Measurements from ENCODE around the gene ARHGAP15. TPM values are rescaled to one million over a fixed set of nuclear protein-coding genes. Genes with fewer than 3 reads are reported as not detected.

Gene ARHGAP15
- total and polyA plus RNA-seq, 3 donors from 2014 or later, result 2.2 to 15.0 (median 7.7) TPM

- intact Hi-C loops (cut with DNase I; ENCODE audit: low total_unique reads), result no loop called here
- no peak for DNase-seq
- no peaks in the 10 kb centered on the region for H3K9me3 ChIP-seq
- H3K4me1 ChIP-seq, result no peaks in the 10 kb centered on the region
- WGBS, 2 donors, result 93 to 98% methylated on average over 3 of the region's 3 CpGs
- no peaks in the 10 kb centered on the region for H3K36me3 ChIP-seq (ENCODE audit: low read depth, missing control alignments)
- no peaks in the 10 kb centered on the region for H3K27me3 ChIP-seq
- no peak for TF ChIP-seq POLR2A (IDR thresholded peaks at IDR 0.05)
- TF ChIP-seq CTCF (IDR thresholded peaks at IDR 0.05), result no peak
- H3K27ac ChIP-seq, result no peak overlapping the region
- no peak overlapping the region for H3K4me3 ChIP-seq
Measured at GRCh38 chr2:143704451-143705106, 575.4 kb downstream of the ARHGAP15 start.

- H3K27ac ChIP-seq, result no peak overlapping the region
Measured at GRCh38 chr2:143705108-143705707, 576.0 kb downstream of the ARHGAP15 start.

GRCh38 chr2:143706354-143706753 is 577.1 kb downstream of the ARHGAP15 start:
- Histone ChIP-seq H3K27me3 (no peaks in the 10 kb centered on the region), H3K27ac (no peak overlapping the region), H3K36me3 (ENCODE audit: low read depth, missing control alignments) (no peaks in the 10 kb centered on the region), H3K4me3 (no peak overlapping the region), H3K4me1 (no peaks in the 10 kb centered on the region), H3K9me3 (no peaks in the 10 kb centered on the region)
- intact Hi-C loops (cut with DNase I; ENCODE audit: low total_unique reads), result no loop called here
- no peak for DNase-seq
- 96 to 98% methylated on average over 3 of the region's 3 CpGs for WGBS, 2 donors
- no peak for TF ChIP-seq POLR2A (IDR thresholded peaks at IDR 0.05)
- TF ChIP-seq CTCF (IDR thresholded peaks at IDR 0.05), result no peak

More at GRCh38 chr2:143705108-143705707, 576.0 kb downstream of the ARHGAP15 start:
- intact Hi-C loops (cut with DNase I; ENCODE audit: low total_unique reads), result no loop called here
- no peaks in the 10 kb centered on the region for H3K9me3 ChIP-seq
- TF ChIP-seq CTCF (IDR thresholded peaks at IDR 0.05), result no peak
- no peak for TF ChIP-seq POLR2A (IDR thresholded peaks at IDR 0.05)
- DNase-seq, result no peak
- H3K36me3 ChIP-seq (ENCODE audit: low read depth, missing control alignments), result no peaks in the 10 kb centered on the region
- H3K4me1 ChIP-seq, result no peaks in the 10 kb centered on the region
- 56 to 69% methylated on average over 6 of the region's 6 CpGs for WGBS, 2 donors
- H3K4me3 ChIP-seq, result no peak overlapping the region
- H3K27me3 ChIP-seq, result no peaks in the 10 kb centered on the region

GRCh38 chr2:143708682-143709081 is 579.5 kb downstream of the ARHGAP15 start:
- Histone ChIP-seq H3K9me3 (no peaks in the 10 kb centered on the region), H3K36me3 (ENCODE audit: low read depth, missing control alignments) (no peaks in the 10 kb centered on the region), H3K4me1 (no peaks in the 10 kb centered on the region), H3K27ac (peak overlapping the region; percentile 6 to 41), H3K27me3 (no peaks in the 10 kb centered on the region), H3K4me3 (no peak overlapping the region)
- intact Hi-C loops (cut with DNase I; ENCODE audit: low total_unique reads), result no loop called here
- TF ChIP-seq CTCF (IDR thresholded peaks at IDR 0.05), result no peak
- no peak for TF ChIP-seq POLR2A (IDR thresholded peaks at IDR 0.05)
- no peak for DNase-seq

GRCh38 chr2:143710196-143710595 is 581.0 kb downstream of the ARHGAP15 start:
- H3K36me3 ChIP-seq (ENCODE audit: low read depth, missing control alignments), result no peaks in the 10 kb centered on the region
- no peak for DNase-seq
- no peak overlapping the region for H3K27ac ChIP-seq
- TF ChIP-seq POLR2A (IDR thresholded peaks at IDR 0.05) (no peak), CTCF (IDR thresholded peaks at IDR 0.05) (no peak)
- intact Hi-C loops (cut with DNase I; ENCODE audit: low total_unique reads), result no loop called here
- no peaks in the 10 kb centered on the region for H3K27me3 ChIP-seq
- no peaks in the 10 kb centered on the region for H3K4me1 ChIP-seq
- H3K9me3 ChIP-seq, result no peaks in the 10 kb centered on the region
- WGBS, 2 donors, result 74 to 76% methylated on average over 4 of the region's 4 CpGs
- no peak overlapping the region for H3K4me3 ChIP-seq
